Fibroblast of skin of abdomen (primary cell): Measurements from ENCODE around the gene MAPK12.
A peak's percentile ranks its signal among the peaks of the same experiment; 100 is the strongest.

ENCODE experiments used
- DNase-seq: peaks from one replicate; pipeline ENCODE4 v3.0.0-alpha.2; 2013

The MAPK12 gene

DNA sequence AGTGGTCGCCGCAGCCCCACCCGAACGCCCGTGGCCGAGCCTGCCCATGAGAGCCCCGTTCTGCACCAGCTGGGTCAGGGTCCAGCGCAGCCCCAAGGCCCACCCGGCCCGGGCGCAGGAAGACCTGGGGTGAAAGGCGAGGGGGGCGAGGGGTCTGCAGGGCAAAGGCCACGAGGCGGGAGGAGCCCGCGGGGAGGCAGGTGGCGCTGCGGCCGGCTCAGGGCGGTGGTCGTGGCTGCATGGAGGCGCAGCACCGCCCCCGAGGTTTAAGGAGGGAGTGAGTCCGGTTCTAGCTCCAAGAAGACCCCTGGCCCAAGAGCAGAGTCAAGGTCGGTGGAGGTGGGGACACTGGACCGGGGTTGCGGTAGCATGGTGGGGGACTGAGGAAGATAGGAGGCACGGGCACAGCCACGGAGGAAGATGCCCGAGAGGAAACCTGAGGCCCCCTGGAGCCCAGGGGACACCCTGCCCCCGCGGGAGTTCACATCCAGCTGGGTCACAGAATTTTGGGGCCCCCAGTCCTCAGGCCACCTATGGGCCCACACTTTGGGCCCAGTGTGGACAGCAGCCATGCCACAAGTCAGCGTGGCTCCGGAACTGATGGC, 9.9 kb downstream of the MAPK12 start:
- DNase-seq: no peak

DNA sequence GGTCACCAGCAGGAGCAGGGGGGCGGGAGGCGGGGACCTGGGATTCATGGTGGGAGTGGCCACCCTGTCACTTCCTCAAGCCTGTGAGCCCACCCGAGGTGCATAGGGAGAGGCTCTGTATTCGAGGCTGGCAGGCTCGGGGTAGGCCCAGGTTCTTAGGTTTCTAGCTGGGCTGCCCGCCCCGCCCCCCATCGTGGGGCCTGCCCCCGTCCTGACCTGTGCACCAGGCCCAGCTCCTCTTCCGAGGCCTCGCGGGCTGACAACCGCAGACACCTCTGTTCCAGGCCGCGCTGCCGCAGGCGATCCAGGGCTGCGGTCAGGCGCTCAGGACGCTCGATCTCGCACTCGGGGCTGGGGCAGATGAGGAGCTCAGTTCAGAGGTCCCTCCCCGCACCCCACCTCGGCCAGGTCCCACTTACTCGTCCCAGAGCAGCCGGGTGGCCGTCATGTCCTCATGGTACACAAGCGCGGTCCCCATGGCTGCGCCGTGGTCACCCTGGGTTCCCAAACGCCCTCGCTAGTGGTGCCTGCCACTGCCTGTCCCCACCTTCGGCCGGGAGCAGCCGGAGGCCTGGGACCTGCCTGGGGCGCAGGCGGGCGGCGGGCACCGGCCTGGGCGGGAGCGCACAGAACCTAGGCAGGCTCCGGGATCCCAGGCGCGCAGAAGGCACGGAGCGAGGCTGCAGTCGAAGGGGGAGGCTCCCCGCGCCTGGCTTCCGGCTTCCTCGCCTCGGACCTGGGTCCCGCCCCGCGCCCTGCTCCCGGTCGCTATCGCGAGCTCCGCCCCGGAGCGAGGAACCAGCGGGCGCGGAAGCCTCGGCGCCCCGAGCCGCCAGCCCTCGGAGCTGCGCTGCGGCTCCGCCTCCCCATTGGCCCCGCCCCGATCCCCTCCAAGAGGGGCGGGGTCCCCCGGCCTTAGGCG, 10.7 kb downstream of the MAPK12 start, which contains the start of gene HDAC10:
Gene HDAC10 (minus strand): TSS at position 711 of the 922 bp plus-strand sequence. CDS start 233 bp downstream, at position 478.
- peak; percentile 80 for DNase-seq

DNA sequence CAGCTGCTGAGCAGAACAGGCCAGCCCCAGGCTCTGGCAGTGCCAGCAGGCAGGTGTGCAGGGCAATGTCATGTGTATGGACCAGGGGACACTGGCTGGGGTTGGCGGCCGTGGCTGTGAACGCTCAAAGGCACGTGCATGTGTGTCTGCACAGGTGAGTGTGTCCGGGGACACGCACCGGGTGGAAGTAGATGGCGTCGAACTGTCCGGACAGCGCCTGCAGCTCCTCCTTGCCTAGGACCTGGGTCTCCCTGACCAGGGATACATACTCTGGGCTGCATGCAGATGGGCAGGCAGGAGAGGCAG, 11.3 kb downstream of the MAPK12 start:
- no peak for DNase-seq

DNA sequence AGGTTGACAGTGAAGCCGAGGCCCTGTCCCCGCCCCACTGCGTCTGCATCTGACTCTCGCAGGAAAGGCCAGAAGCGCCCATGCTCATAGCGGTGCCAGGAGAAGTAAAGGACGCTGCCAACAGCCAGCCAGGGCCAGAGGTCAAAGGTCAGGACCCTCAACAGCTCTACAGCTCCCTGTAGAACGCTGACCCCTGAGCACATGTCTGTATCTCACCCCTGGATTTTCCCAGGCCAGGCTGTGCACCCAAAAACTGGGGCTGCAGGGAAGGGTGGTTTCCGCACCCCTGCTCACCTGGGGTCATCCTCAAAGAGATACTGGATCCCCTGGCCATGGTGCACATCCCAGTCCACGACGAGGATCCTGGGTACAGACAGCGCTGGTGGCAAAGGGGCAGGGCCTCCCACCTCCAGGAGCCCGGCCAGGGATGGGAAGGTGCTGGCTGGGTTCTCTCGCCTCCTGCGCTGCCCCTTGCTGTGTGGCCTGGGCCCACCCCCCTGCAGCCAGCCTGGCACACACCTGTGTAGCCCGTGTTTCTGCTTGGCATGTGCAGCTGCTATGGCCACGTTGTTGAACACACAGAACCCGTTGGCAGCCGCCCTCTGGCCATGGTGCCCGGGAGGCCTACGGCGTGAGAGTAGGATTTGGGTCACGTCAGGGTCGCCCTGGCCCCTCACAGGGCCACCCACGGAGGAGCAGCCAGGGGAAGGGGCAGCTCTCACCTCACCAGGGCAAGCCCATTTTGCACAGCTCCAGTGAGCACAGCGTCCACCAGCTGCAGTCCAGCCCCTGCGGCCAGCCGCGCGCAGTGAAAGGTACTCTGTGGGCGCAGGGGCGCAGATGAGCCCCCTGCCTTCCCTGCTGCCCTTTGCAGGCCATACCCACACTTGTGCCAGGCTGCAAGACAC, 11.9 kb downstream of the MAPK12 start:
- DNase-seq: no peak

DNA sequence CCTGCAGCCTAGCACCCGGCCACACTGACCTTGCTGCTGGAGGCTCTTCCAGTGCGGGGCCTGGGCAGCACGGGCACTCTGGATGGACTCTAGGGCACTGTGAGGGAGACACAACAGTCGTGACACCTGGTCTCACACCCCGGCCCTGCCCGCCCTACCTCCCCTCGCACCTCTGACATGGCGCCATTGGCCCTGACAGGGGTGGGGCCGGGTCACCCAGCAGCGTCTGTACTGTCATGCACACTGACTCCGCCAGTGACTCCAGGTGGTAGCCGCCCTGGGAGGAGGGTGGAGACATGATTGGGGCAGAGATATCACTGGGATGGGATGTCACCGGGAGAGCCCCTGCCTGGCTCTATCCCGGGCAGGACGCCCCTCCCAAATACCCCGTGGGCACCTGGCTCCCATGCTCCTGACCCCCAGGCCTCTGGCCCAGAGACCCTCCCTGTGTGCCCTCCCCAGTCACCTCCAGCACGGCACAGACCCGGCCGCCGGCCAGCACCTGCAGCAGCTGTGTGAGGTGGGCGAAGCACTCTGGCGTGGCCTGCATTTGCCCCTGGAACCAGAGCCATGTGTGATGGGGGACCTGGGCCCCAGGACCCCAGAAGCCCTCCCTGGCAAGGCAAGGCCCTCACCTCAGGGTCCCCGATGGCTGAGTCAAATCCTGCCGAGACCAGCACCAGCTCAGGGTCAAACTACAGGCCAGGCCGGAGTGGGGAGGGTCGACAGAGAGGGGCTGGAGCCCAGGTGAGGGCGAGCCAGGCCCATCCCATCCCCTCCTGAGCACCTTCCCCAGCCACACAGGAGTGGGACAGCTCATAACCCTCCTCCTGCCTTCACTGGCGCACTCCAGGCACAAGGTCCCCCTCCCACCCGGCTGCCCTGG, 13.0 kb downstream of the MAPK12 start:
- no peak for DNase-seq

DNA sequence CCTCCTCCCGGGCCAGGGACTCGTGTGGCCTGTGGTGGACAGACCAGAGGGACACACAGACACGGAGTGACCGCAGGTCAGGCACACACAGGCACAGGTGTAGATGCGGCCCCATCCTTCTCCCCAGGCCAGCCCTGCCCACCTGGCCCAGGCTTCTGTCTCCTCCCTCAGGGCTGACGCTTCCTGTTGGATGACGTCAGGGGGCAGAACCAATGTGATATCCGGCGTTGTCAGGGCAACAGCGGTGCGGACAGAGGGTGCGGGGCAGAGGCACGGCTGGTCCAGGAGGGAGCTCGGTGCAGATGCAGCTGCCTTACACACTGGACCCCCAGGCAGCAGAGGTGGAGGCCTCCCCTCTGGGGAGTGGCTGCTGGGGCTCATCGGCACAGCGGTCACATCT, 13.7 kb downstream of the MAPK12 start:
- DNase-seq: peak; percentile 57

DNA sequence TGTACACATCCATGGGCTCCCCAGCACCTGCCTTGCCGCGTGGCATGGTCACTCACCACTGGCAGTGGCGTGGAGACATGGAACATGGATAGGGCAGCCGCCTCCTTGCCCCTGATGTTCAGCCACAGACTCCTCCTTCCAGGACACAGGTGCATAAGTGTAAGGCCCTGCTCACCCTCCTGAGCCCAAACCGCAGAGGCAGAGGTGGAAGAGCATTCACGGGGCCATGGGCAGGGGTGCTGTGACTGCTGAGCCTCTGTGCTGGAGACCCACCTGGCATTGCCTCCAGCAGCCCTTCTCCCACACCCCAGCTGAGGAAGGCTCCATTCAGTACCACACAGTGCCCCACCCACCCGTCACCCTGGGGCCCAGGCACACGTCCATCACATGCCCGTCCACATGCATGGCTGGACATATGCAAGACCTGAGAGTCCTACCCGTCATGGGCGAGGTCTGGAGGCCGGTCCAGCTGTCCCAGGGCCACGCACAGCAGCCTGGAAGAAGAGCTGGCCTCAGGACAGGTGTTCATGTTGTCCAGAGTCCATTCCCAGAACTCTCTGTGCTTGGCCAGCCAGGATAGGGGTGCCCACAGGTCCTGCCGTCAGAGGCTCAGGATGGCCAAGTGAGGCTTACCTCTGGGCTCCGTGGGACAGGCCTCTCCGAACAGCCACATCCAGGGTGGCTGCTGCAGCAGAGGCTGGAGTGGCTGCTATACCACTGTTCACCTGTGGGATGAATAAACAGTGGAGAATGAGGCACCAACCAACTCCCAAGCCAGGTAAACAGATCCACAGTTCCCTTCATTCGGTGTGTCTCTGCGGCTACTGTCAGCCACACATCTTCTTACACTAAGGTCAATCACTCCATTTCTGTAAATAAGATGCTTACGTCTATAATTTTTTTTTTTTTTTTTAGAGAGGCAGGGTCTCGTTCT, 15.0 kb downstream of the MAPK12 start:
- no peak for DNase-seq

DNA sequence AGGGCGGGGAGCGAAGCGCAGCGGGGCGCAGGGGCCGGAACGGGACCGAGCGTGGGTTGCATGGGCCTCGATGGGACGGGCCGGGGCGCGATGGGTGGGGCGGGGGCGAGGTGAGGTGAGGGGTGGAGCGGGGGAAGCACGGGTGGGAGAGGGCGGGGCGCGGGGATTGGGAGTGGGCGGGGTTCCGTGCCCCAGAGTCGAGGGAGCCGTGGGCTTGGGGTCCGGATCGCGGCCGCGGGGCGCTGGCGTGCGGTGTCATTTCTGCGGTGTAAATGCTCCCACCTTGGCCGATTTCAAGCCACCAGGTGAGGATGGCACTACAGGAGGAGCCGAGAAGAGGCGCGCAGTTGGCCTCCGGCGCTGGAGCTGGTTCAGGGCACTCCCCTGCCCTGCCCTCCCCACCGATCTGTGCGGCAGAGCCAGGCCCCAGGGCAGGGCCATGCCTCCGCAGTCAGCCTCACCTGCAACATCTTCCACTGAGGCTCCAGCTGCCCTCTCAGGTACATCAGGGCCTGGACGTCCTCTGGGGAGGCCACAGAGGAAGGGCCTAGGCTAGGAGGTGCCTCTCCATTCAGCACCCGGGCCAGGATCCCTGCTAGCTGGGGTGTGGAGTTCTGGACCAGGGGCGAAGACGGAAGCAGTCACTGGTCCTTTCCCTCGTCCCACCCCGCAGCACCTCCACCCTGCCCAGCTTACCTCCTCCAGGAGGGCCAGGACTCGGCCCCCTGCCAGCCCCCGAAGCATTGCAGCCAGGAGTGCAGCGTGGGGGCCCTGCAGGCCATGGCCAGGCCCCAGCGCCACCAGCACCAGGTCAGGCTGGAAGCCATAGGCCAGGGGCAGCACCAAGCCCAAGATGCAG, 16.0 kb downstream of the MAPK12 start:
- no peak for DNase-seq

DNA sequence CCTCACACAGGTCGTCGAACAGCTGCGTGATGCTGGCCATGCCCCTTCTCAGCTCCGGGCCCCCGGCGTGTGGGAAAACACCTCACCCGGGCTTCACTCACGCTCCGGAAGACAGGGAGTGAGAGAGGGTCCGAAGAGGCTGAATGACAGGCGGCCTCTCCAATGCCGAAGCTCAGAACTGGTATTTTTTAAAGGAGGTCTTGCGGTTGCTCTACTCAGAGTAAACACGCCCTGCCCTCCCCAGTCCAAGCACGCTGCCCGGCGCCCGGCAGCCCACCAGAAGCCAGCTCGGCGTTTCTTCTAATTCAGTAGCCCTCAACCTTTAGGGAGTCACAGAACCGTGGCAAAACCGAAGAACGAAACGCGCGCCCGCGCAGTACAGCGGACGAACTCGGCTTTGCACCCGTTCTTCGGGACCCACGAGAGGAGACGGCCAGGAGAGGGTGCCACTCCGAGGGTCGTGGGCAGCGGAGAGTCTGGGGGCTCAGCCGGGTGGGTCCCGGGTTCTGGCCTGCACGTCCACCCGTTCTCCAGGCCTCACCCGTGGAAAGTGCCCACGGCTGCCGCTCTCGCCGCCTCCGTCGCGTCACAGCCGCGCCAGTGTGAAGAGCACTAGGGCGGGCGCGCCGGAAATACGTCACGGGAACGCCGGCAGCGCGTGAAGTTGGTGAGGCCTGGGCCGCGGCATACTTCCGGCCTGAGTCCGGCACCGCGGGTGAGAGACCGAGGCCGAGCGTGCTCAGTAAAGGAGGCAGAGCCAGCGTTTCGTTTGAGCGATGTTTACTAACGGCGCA, 16.9 kb downstream of the MAPK12 start, which contains the start of gene TUBGCP6:
Gene TUBGCP6 (minus strand): TSS at position 604 of the 794 bp plus-strand sequence. CDS start 564 bp downstream, at position 40.
- DNase-seq: peak; percentile 91

DNA sequence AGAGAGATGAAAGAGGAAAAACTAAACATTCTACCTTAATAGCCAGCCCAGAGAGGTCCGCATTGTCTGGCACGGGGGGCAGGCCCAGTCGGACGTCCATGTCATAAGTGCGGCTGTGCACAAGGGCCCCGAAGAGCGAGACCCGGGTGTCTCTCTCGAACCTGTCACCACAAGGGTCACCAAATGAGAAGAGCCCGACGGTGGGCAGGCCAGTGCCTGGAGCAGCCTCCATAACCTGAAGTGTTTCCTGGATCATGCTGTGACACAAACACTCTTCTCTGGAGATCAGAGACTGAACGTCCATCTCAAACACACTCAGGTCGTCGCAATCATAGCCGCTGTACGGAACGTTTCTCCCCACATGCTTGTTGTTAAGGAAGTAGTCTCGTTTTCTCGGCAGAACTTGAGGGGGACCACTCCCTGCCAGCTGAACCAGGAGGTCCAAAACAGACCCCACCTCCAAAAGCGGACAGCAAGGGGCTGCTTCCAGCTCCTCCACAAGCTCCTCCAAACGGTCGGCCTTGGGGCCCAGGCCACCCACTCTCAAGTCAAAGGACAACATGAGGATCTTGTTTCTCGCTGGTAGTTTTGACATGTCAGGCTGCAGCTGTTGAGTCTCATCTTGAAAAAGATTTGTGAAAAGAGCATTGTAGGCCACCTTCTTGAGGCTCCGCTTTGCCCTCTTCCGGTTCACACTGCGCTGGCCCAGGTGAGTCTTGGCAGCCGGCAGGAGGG, 17.6 kb downstream of the MAPK12 start:
- DNase-seq: no peak

DNA sequence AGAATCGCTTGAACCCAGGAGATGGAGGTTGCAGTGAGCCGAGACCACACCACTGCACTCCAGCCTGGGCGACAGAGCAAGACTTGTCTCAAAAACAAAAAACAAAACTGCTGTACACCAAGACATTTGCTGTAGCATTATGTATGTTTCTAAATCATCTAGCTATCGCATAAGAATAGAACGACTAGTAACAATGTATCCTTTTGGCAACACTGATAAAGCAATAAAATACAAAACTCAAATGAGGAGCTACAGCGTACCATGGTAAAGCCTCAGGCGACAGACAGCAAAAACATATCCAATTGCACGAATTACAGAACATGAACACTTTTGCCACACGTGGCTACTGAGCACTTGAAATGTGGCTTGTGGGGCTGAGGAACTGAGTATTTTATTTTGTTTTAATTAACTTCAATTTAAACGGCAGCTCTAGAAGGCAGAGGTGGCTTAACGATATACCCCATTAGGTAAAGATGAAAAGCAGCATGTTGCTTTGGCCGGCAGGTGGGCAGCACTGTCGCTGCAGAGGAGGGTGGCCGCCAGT, 19.0 kb downstream of the MAPK12 start:
- no peak for DNase-seq

DNA sequence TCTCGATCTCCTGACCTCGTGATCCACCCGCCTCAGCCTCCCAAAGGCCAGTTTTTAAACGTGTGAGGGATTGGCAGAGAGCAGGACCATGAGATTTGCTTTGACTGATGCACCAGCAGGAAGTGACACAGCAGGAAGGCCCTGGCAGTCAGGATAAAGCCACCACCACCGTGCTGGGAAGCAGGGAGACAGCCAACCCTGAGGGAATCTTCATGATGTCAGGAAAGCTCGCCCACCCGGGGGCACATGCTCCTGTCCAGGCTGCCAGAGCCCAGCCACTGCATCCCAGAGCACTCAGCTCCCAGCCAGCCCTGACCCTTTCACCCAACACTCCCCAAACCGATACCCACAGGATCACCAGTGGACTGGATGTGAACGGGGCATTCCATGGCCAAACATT, 22.7 kb downstream of the MAPK12 start:
- no peak for DNase-seq

DNA sequence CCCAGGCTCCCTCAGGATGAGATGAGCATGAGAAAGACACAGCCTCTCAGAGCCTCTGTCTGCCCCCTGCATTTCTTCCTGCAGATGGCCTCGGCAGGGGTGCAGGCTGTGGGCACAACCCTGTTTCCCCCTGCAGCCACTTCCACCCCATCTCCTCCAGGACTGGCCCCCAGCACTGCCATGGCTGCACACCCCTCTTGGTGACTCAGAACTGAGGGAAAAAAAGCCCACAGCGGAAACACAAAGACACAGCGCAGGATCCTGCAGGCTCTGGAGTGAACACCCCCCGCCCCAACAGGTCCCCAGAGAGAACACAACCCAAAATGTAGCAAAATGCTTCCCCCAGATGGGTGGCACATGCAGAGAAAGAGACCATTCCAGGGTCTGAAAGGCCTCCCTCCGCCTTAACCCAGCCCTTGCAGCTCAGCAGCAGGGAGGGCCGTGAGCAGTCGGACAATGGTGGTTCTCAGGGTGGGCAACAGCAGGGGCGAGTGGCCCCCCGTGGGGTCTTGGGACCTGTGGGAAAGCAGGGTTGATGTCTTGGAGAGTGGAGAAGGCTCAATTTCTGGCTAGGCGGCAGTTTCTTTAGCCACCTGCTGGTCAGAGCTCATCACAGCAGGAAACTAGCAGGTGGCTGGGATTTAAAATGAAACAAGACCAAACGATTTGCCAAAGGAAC, 24.6 kb downstream of the MAPK12 start:
- DNase-seq: peak; percentile 15

DNA sequence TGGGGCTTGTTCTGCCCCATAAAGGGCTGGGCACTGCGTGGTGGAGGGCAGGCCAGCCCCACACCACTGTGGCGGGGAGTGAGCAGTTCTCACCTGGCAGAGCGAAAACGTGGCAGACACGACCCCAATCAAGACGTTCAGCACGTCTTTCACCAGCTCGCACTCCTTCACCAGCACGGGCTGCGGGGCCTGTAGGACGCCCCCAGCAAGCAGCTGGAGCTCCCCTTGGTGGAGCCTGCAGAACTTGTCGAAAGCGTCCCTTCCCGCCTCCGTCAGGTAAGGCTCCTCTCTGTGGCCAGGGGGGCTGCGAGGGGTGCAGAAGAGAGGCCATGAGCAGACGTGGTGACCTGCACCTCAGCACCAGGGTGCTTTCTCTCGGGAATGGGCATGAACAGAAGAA, 28.3 kb downstream of the MAPK12 start:
- no peak for DNase-seq

DNA sequence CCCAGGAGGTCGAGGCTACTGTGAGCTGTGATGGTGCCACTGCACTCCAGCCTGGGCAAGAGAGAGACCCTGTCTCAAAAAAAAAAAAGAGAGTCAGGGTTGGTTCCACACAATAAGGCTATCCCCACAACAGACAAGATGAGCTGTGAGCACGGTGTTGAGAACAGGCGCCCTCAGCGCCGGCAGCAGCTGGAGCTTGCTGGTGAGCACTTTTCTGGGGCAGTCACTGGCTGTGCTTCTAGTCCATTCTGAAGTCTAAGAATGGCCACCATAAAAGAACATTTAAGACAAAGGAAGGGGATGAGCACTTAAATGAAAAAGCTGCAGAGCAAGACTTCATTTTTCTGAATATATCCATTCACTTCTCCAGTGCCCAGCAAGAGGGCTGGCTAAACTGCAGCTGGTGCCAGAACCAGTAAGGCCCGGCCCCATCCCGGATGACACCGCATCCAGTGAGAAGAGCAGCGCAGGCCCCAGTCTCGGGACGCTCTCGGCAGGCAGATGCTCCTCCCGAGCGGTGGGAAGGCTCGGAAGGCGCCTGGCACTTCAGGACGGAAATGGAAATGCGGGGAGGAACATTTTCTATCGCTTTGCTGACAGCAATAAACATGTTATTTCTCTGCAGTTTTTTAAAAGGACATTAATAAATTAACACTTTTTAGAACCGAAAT, 28.9 kb downstream of the MAPK12 start:
- no peak for DNase-seq

DNA sequence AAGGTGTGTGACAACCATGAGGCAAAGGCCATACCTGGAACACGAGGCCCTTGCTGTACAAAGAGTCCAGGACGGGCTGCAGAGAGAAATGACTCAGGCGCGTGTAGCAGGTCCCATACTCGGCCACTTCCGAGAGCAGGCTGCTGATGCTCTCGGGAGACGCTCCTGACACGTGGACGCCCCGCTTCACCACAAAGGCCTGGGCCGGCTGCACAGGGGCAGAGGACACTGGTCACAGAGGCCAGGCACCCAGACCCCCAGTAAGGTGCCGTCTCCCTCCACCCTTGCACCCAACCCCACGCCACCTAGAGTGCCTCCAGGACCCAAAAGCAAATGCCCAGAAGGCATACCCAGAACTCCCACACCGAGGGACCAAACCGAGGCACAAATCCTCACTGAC, 32.1 kb downstream of the MAPK12 start:
- DNase-seq: no peak

DNA sequence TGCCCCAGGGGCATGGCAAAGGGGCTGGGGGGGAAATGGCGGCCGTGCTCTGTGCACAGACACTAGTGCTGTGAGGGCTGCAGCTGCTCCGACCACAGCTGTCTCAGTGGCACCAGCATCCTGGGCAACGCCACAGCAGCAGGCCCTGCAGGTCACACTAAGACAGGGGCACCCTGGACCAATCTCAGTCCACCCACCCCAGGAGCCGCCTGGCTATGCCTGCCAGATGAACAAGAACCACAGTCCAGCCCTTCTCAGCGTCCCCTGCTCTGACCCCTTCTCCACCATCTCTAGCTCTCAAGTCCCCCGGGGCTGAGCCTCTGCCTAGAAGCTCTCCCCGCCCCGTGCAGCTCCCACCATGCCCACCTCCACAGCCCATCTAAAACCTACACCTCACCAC, 33.1 kb downstream of the MAPK12 start:
- no peak for DNase-seq
